Fibroblast of villous mesenchyme (primary cell): ENCODE results near the gene LSM14B. TPM values are rescaled to one million over a fixed set of nuclear protein-coding genes. Genes with fewer than 3 reads are reported as not detected.
"Not testable (repeated sequence)": the region's sequence is repeated elsewhere in the genome, so short reads cannot be mapped to it uniquely, and the experiment has no call there.

Source experiments
- DNase-seq: peaks from one replicate; pipeline ENCODE4 v3.0.0-alpha.2; 2010; ENCODE audit warnings: low read depth
- H3K4me3 ChIP-seq: 2 replicates; pipeline ENCODE4 v1.5.1; 2011; ENCODE audit warnings: low read depth, mild to moderate bottlenecking, low read length
- CTCF ChIP-seq: IDR thresholded peaks from 2 replicates; pipeline ENCODE4 v1.5.1; 2012; ENCODE audit warnings: low read depth, mild to moderate bottlenecking, low read length; ENCODE audit not compliant: insufficient read depth
- total RNA-seq: library from RNA; depleted of rRNA; stranded (reverse); fragments of >200 nt; gene quantifications from 2 replicates; pipeline ENCODE4 v1.2.3, GENCODE V29; 2012

LSM14B gene
- total RNA-seq, 1 donor = 30.7 TPM

GRCh38 chr20:62112368-62112767 is 9.9 kb upstream of the LSM14B start:
- no peak for DNase-seq
- TF ChIP-seq CTCF = no peak
- H3K4me3 ChIP-seq = no peak overlapping the region

GRCh38 chr20:62114894-62115293 is 7.4 kb upstream of the LSM14B start:
- DNase-seq = no peak
- no peak for TF ChIP-seq CTCF
- H3K4me3 ChIP-seq = no peak overlapping the region

GRCh38 chr20:62115800-62116407 is 6.4 kb upstream of the LSM14B start:
- not testable (repeated sequence) for DNase-seq, H3K4me3 ChIP-seq

GRCh38 chr20:62116558-62117361 is 5.5 kb upstream of the LSM14B start:
- DNase-seq = no peak
- no peak overlapping the region for H3K4me3 ChIP-seq
- no peak for TF ChIP-seq CTCF

- H3K4me3 ChIP-seq = no peak overlapping the region
- TF ChIP-seq CTCF = no peak
- no peak for DNase-seq
These were observed 5.0 kb upstream of the LSM14B start for GRCh38 chr20:62117362-62117646.

- no peak for DNase-seq
- TF ChIP-seq CTCF = no peak
- no peak overlapping the region for H3K4me3 ChIP-seq
These were observed 4.6 kb upstream of the LSM14B start for GRCh38 chr20:62117658-62118057.

- no peak for TF ChIP-seq CTCF
- H3K4me3 ChIP-seq = no peak overlapping the region
- no peak for DNase-seq
These were observed 3.9 kb upstream of the LSM14B start for GRCh38 chr20:62118113-62119043.
